Suprapubic skin (tissue), 4 donors: ENCODE data around the gene CCDC78. TPM values are rescaled to one million over a fixed set of nuclear protein-coding genes. Genes with fewer than 3 reads are reported as not detected.

Source experiments
- DNase-seq, 2 donors: peaks; one replicate each; pipeline ENCODE4 v3.0.0-alpha.2; 2019; ENCODE audit warnings: low spot score in 2 of 2
- H3K27ac ChIP-seq: fragments of 200-600 bp; sonication (generic); one replicate; pipeline ENCODE4 v1.5.1; 2019
- H3K27me3 ChIP-seq: fragments of 200-600 bp; sonication (generic); one replicate; pipeline ENCODE4 v1.5.1; 2019
- H3K36me3 ChIP-seq: fragments of 200-600 bp; sonication (generic); one replicate; pipeline ENCODE4 v1.5.1; 2019
- H3K4me1 ChIP-seq: fragments of 200-600 bp; sonication (generic); one replicate; pipeline ENCODE4 v1.5.1; 2019
- H3K4me3 ChIP-seq: fragments of 200-600 bp; sonication (generic); one replicate; pipeline ENCODE4 v1.5.1; 2019; ENCODE audit warnings: mild to moderate bottlenecking
- H3K9me3 ChIP-seq: fragments of 200-600 bp; sonication (generic); one replicate; pipeline ENCODE4 v1.5.1; 2019
- EP300 ChIP-seq: sonication (generic); formaldehyde crosslinking; IDR thresholded peaks from one replicate; pipeline ENCODE4 v1.6.1; 2017; ENCODE audit warnings: antibody characterized with exemption
- POLR2A ChIP-seq, 2 donors: fragments of 450-650 bp; IDR thresholded peaks; one replicate each; pipeline ENCODE4 v1.6.1; 2017; ENCODE audit warnings: antibody characterized with exemption in 2 of 2, mild to moderate bottlenecking in 2 of 2, moderate library complexity in 2 of 2
- POLR2AphosphoS5 ChIP-seq, 3 donors: sonication (generic); formaldehyde crosslinking; IDR thresholded peaks; one replicate each; pipeline ENCODE4 v1.6.1; 2017; ENCODE audit warnings: antibody characterized with exemption in 3 of 3
- WGBS: methylation state at CpG from one replicate; pipeline ENCODE4 v1.1.5; 2018; 5-methylcytosine and 5-hydroxymethylcytosine counted together
- total RNA-seq, 4 donors: library from RNA; depleted of rRNA; stranded (reverse); fragments of >200 nt; gene quantifications; one replicate each; pipeline ENCODE4 v1.1.0, GENCODE V29; 2016
- TF ChIP-seq, protein P1 (sequence below), 2 donors: fragments of 200-600 bp in 1 of 2; fragments of 450-650 bp in 1 of 2; sonication (generic) in 1 of 2; IDR thresholded peaks; one replicate each; pipeline ENCODE4 v1.5.1; 2016 to 2019; ENCODE audit warnings: antibody characterized with exemption in 2 of 2, mild to moderate bottlenecking in 1 of 2, moderate library complexity in 1 of 2

The CCDC78 gene
- total RNA-seq, 4 donors from 2014 or later: 0.64 to 2.4 (median 0.83) TPM; not detected in 1

DNA sequence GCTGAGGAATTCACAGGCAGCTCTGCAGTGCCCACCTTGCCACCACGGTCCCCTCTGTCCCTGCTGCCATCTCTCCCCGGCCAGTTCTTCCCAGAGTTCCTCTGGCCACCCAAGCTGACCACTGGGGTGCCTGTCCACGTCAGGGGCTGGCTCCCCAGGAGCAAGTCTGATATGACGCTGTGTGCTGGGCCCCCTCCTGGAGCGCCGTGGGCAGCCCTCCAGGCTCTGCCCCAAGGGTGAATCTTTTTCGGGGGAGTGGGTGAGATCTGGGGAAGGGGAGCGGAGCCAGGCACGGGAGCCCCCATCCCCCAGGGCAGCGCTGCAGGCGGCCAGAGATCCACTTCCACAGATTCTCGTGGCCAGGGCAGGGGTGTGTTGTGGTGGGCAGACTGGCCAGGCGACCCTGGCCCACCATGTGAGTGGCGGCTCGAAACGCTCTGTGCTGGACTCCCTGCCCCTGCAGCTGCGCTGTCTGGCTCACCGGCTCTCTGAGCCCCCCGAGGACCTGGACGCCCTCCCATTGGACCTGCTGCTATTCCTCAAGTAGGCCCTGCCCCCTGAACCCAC, 38.0 kb upstream of the CCDC78 start:
- no peaks in the 10 kb centered on the region for H3K9me3 ChIP-seq

DNA sequence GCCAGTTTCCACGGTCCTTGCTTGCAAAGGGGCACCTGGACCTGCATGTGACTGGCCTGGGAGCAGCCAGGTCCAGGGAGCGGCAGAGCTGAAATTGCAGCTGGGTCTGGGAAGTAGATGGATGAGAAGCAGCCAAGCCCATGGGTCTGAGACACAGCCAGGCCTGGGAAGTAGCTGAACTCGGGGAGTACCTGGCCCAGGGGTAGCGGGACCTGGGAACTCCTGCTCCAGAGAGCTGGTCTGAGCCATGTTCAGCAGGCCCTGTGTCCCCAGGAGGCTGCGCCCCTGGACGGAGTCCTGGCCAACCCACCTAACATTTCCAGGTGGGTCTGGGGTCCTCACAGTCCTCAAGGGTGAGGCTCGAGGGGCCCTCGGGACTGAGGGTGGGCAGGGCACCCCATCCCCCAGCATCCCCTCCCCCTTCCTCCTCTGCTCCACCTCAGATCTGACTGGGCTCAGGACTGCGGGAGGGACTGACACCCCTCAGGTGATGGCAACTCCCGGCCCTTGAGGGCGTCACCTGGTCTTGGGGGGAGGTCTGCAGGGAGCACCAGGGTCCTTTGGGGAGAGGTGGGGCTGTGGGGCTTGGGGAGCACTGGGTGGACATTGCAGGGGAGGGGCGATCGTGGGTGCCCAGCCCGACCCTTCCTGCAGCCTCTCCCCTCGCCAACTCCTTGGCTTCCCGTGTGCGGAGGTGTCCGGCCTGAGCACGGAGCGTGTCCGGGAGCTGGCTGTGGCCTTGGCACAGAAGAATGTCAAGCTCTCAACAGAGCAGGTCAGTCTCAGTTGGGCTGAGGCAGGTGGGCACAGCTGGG, 37.3 kb upstream of the CCDC78 start:
- WGBS: 77% methylated on average over 12 of the region's 21 CpGs
- H3K27ac ChIP-seq: no peak overlapping the region

More for the DNA sequence above, 38.0 kb upstream of the CCDC78 start:
- Histone ChIP-seq H3K4me1 (peaks cover 14% of the 10 kb centered on the region), H3K27ac (no peak overlapping the region), H3K36me3 (no peaks in the 10 kb centered on the region), H3K4me3 (no peak overlapping the region), H3K27me3 (peaks cover 50% of the 10 kb centered on the region)
- no peak for TF ChIP-seq POLR2AphosphoS5 (IDR thresholded peaks at IDR 0.05)
- TF ChIP-seq POLR2A (IDR thresholded peaks at IDR 0.05): no peak
- TF ChIP-seq, protein P1, sequence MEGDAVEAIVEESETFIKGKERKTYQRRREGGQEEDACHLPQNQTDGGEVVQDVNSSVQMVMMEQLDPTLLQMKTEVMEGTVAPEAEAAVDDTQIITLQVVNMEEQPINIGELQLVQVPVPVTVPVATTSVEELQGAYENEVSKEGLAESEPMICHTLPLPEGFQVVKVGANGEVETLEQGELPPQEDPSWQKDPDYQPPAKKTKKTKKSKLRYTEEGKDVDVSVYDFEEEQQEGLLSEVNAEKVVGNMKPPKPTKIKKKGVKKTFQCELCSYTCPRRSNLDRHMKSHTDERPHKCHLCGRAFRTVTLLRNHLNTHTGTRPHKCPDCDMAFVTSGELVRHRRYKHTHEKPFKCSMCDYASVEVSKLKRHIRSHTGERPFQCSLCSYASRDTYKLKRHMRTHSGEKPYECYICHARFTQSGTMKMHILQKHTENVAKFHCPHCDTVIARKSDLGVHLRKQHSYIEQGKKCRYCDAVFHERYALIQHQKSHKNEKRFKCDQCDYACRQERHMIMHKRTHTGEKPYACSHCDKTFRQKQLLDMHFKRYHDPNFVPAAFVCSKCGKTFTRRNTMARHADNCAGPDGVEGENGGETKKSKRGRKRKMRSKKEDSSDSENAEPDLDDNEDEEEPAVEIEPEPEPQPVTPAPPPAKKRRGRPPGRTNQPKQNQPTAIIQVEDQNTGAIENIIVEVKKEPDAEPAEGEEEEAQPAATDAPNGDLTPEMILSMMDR (IDR thresholded peaks at IDR 0.05): no peak
- no peak for TF ChIP-seq EP300
- no peak for DNase-seq
- WGBS: 63% methylated on average over 12 of the region's 20 CpGs

DNA sequence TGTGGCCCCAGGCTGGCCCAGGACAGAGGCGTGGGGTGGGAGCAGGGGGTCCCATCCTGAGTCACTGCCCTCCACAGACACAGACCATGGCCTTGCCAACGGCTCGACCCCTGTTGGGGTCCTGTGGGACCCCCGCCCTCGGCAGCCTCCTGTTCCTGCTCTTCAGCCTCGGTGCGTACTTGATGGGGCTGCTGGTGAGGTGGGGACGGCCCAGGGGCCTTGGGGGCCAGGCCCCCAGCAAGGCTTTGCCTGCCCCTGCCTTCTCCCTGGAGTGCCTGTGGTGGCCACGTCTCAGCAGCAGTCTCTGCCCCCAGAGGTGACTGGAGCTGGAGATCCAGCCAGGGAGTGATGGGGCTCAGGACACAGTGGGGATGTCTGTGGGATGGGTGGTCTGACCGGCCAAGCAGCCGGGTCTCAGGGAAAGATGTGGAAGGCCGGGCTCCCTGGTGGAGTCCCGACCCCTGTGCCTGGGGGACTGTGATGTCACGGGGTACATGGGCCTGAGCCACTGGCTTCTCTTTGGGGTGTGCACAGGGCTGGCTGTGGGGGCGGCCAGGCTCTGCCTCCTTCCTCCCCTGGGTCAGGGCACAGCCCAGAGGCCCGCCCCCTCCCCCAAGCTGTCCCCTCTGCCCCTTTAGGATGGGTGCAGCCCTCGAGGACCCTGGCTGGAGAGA, 36.5 kb upstream of the CCDC78 start:
- Histone ChIP-seq H3K36me3 (no peaks in the 10 kb centered on the region), H3K9me3 (no peaks in the 10 kb centered on the region), H3K4me1 (peaks cover 9% of the 10 kb centered on the region), H3K27ac (no peak overlapping the region), H3K4me3 (no peak overlapping the region), H3K27me3 (peaks cover 39% of the 10 kb centered on the region)
- no peak for TF ChIP-seq EP300
- TF ChIP-seq POLR2A (IDR thresholded peaks at IDR 0.05): no peak
- TF ChIP-seq POLR2AphosphoS5 (IDR thresholded peaks at IDR 0.05): no peak
- TF ChIP-seq, protein P1 (IDR thresholded peaks at IDR 0.05): no peak
- WGBS: no CpG with 5 or more reads among the region's 17 CpGs
- DNase-seq: no peak

More for the DNA sequence above, 37.3 kb upstream of the CCDC78 start:
- no peak for TF ChIP-seq POLR2AphosphoS5 (IDR thresholded peaks at IDR 0.05)
- TF ChIP-seq, protein P1 (IDR thresholded peaks at IDR 0.05): no peak
- TF ChIP-seq EP300: no peak
- no peak for TF ChIP-seq POLR2A (IDR thresholded peaks at IDR 0.05)
- Histone ChIP-seq H3K36me3 (no peaks in the 10 kb centered on the region), H3K27me3 (peaks cover 43% of the 10 kb centered on the region), H3K4me3 (no peak overlapping the region), H3K4me1 (peaks cover 14% of the 10 kb centered on the region), H3K9me3 (no peaks in the 10 kb centered on the region)
- DNase-seq: no peak

DNA sequence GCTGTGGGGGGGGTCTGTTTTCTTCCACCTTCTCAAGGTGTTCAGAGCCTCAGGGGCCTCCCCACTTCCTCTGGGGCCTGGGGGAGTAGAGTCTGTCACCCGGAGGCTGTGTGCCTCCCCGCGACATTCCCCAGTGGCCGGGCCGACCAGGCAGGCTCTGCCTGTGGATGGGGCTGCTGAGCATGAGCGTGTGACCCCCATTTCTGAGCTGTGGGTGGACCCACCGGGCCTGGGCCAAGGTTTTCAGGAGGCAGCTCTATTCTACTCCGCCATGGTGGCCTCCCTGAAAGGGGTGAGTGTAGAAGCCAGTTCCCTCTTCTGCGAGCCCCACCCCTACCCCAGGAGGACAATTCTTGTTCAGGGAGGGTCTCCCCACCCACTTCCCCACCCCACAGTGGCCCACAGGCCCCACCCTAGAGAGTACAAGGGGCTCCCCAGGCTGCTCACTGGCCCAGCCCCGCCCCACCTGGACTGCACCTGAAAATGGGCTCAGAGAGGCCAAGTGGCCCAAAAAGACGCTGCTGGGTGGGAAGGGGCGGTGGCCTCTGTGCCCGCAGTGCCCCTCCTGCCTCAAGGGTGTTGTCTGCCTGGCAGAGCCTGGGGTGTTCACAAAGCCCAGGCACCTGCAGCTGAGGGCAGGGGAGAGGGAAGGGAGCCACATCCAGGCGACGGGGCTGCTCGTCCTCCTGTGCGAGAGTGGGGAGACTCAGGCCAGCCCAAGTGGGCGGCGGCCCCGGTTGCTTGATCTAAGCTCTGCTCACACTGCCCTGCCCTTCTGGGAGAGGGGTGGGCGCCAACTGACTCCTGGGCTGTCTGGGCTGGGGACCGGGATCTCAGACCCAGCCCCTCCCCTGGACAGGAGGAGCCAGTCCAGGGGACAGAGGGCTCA, 35.6 kb upstream of the CCDC78 start:
- no peaks in the 10 kb centered on the region for H3K36me3 ChIP-seq
- no peak for DNase-seq
- no peak overlapping the region for H3K27ac ChIP-seq
- TF ChIP-seq, protein P1 (IDR thresholded peaks at IDR 0.05): no peak
- TF ChIP-seq POLR2AphosphoS5 (IDR thresholded peaks at IDR 0.05) (no peak), POLR2A (IDR thresholded peaks at IDR 0.05) (no peak), EP300 (no peak)
- H3K4me3 ChIP-seq: no peak overlapping the region
- WGBS: 58% methylated on average over 8 of the region's 22 CpGs
- peaks cover 9% of the 10 kb centered on the region for H3K4me1 ChIP-seq
- H3K9me3 ChIP-seq: no peaks in the 10 kb centered on the region
- H3K27me3 ChIP-seq: peaks cover 39% of the 10 kb centered on the region
